Anterior cingulate cortex (tissue), 58 donors: ENCODE data around the gene IRX2.

Experiments used
- DNase-seq, 58 donors: peaks; one replicate each; lab custom pipeline; 2025; lab: John Stamatoyannopoulos, UW

The IRX2 gene

DNA sequence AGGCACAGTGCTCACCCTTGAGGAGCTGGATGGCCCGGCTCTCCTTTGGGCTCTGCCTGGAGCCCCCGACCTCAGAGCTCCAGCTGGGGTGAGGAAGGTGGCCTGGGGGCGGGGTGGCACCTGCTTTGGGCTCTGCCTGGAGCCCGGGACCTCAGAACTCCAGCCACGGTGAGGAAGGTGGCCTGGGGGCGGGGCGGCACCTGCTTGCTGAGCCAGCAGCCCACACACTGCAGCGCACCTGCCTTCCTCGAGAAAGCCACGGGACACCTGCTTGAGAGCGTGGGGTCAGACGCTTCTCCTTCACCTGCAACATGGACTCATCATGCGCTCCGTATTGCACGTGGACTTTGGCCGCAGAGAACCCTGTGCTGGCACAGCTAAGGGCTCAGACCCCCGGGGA is 51.8 kb downstream of the IRX2 start:
- no peak for DNase-seq

DNA sequence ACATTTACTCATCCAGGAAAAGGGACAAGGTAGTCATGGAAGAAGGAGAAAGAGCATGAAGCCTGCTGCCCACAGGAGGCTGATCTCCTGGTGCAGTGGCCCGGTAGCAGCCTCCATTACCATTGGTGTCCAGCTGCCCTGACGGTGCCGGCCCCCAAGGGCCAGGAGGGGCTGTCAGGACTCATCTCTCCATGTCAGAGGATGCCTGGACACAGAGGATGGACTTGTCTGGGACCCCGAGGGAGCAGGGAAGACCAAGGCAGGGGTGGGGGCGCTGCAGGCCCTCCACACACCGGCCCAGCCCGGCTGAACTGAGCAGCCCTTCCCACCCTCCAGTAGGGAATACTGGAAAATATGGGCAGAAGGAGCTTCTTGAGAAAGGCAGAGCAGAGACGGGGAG is 52.2 kb downstream of the IRX2 start:
- no peak for DNase-seq

DNA sequence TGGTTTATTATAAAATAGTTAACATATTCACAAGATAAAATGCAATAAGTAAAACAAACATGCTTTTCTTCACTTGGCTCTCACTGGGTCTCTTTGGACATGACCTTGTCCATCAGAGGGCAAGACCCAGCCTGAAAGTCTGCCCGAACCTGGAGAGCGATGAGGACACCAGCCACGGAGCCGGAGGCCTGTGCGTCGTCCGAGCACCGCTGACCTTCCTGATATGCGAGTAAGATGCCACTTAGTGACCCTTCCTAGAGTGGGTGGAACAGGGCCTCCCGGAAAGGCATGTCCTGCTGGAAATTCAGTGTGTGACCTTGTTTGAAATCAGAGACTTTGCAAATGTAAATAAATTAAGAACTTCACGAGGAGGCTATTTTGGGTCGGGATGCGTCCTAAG is 52.9 kb downstream of the IRX2 start:
- no peak for DNase-seq

DNA sequence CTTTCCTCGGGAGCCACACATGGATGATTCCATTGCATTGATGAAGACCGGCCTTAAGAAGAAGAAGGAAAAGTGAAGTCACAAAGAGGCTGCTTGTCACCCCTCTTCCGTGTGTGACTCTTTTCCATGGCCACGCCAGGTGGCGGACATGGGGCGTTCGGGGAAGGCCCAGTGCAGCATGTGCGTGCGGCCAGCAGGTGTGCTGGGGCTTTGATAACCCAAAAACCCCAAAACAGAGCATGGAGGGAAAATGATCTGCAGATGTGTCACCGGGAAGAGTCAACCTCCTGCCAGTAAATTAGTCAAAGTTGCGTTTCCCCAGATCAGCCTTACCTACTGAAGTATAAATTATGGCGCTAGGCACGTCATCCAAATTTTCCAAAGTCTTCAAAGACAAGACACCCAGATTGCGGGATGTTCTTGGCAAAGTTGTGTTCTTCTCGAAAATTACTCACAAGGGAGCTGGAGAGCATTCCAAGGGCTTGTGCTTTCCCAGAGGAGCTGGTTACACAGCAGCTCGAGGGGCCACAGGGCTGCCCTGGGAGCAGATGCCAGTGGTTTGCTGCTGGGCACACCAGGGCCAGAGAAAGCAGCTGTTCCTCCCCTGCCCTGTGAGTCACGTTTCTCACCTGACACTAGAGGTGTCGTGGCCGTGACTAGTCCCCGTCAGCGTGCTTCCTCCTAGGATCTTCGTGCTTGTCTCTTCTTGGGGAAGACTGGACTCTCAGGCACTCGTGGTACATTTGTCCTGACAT is 53.9 kb downstream of the IRX2 start:
- DNase-seq = no peak

DNA sequence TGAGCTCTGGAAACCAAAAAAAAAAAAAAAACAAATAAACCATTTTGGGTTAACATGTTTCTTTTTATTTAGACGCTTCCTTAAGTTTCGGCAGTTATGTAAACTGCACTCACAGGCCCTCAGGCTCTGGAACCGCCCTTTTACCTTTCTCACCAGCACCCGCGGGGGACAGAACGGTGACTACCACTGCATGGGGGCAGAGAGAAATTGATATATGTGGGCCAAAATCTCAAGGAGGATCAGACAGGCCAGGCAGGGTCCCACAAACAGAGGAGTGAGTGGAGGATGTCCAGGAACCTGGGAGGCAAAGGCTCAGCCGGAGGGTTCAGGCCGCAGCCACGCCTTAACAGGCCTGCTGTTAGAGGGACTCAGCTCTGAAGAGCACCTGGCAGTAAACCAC is 54.4 kb downstream of the IRX2 start:
- no peak for DNase-seq
